Naive thymus-derived CD4-positive, alpha-beta T cell (primary cell): ENCODE results near the gene HDGFL3. TPM values are rescaled to one million over a fixed set of nuclear protein-coding genes. Genes with fewer than 3 reads are reported as not detected.
"Not testable (repeated sequence)": the region's sequence is repeated elsewhere in the genome, so short reads cannot be mapped to it uniquely, and the experiment has no call there.

ENCODE experiments used
- ATAC-seq: fragments of 150-1000 bp; cut with Tn5 transposase; 2 replicates; pipeline ENCODE4 v1.10.0; 2021; ENCODE audit warnings: mild to moderate bottlenecking, moderate library complexity
- CTCF ChIA-PET: fragments of 350-600 bp; sonication (Branson Sonifier 250); formaldehyde crosslinking; loops from one replicate; lab custom pipeline; 2021; ENCODE audit warnings: antibody characterized with exemption; lab: Charles Lee
- POLR2A ChIA-PET: fragments of 350-600 bp; sonication (Branson Sonifier 250); formaldehyde crosslinking; loops from one replicate; lab custom pipeline; 2021; ENCODE audit warnings: antibody characterized with exemption, inconsistent platforms; lab: Charles Lee
- DNase-seq, 9 donors: peaks; one replicate each; pipeline versions ENCODE4 v3.0.0 to v3.0.0-alpha.2; 2020 to 2022; ENCODE audit warnings: mixed read lengths in 1 of 9
- H3K27ac ChIP-seq: one replicate; pipeline ENCODE4 v1.7.0; 2013; ENCODE audit warnings: mild to moderate bottlenecking, low read depth, low read length, moderate library complexity
- H3K27me3 ChIP-seq, 2 donors: one replicate each; pipeline ENCODE4 v1.7.0; 2013; ENCODE audit warnings: low read length in 2 of 2, mild to moderate bottlenecking in 2 of 2, moderate library complexity in 2 of 2; ENCODE audit not compliant: control insufficient read depth in 2 of 2, insufficient read depth in 2 of 2
- H3K36me3 ChIP-seq, 3 experiments: 1 replicate in 2 of 3; 2 replicates in 1 of 3; pipeline ENCODE4 v1.7.0; 2013; ENCODE audit warnings: low read length in 3 of 3, mild to moderate bottlenecking in 3 of 3, moderate library complexity in 1 of 3; ENCODE audit not compliant: insufficient read depth in 3 of 3, control insufficient read depth in 2 of 3
- H3K4me1 ChIP-seq, 2 donors: one replicate each; pipeline ENCODE4 v1.7.0; 2013; ENCODE audit warnings: low read length in 2 of 2, mild to moderate bottlenecking in 2 of 2, moderate library complexity in 1 of 2; ENCODE audit not compliant: control insufficient read depth in 2 of 2, insufficient read depth in 2 of 2
- H3K4me3 ChIP-seq: 2 replicates; pipeline ENCODE4 v1.7.0; 2013; ENCODE audit warnings: mild to moderate bottlenecking, low read length
- H3K9me3 ChIP-seq, 3 experiments: 1 replicate in 2 of 3; 2 replicates in 1 of 3; pipeline ENCODE4 v1.7.0; 2013; ENCODE audit warnings: low read length in 3 of 3; ENCODE audit not compliant: control insufficient read depth in 2 of 3
- H3K27ac Mint-ChIP-seq, 9 donors: one replicate each; pipeline ENCODE4 v1.8.0; 2020 to 2022; ENCODE audit warnings: mixed read lengths in 9 of 9, mild to moderate bottlenecking in 8 of 9, moderate library complexity in 5 of 9, inconsistent platforms in 2 of 9
- H3K27me3 Mint-ChIP-seq, 5 donors: one replicate each; pipeline ENCODE4 v1.8.0; 2021 to 2022; ENCODE audit warnings: mixed read lengths in 5 of 5, mild to moderate bottlenecking in 1 of 5
- H3K36me3 Mint-ChIP-seq, 5 donors: one replicate each; pipeline ENCODE4 v1.8.0; 2020 to 2022; ENCODE audit warnings: mixed read lengths in 5 of 5, mild to moderate bottlenecking in 3 of 5, inconsistent platforms in 1 of 5
- H3K4me1 Mint-ChIP-seq, 7 donors: one replicate each; pipeline ENCODE4 v1.8.0; 2020 to 2022; ENCODE audit warnings: mixed read lengths in 7 of 7, mild to moderate bottlenecking in 3 of 7, inconsistent platforms in 1 of 7
- H3K4me3 Mint-ChIP-seq, 10 donors: one replicate each; pipeline ENCODE4 v1.8.0; 2020 to 2022; ENCODE audit warnings: mild to moderate bottlenecking in 10 of 10, mixed read lengths in 10 of 10, moderate library complexity in 6 of 10, inconsistent platforms in 2 of 10
- H3K9me3 Mint-ChIP-seq, 11 donors: one replicate each; pipeline ENCODE4 v1.8.0; 2020 to 2022; ENCODE audit warnings: mixed read lengths in 11 of 11, mild to moderate bottlenecking in 4 of 11, inconsistent platforms in 1 of 11, moderate library complexity in 1 of 11
- intact Hi-C, 2 donors: fragments of 100-400 bp; cut with micrococcal nuclease; formaldehyde crosslinking; loops; one replicate each; pipeline ENCODE4 v1.15.1; 2023
- polyA plus RNA-seq, 2 donors: library from polyadenylated mRNA; unstranded; fragments of 300-500 nt; fragmentation: Illumina TruSeq; gene quantifications; one replicate each; pipeline ENCODE4 v1.2.3, GENCODE V29; 2021
- total RNA-seq, 6 experiments: library from RNA in 5 of 6; stranded (reverse) in 5 of 6; gene quantifications; 1 replicate in 5 of 6; 2 replicates in 1 of 6; pipeline ENCODE4 v1.2.3 and lab custom pipeline; 2021 to 2026

Gene HDGFL3
- total and polyA plus RNA-seq, 7 experiments from 2014 or later = 2.1 to 50.1 (median 3.6) TPM

- intact Hi-C loops = loop anchor here in 1 of 2 donors (10.0 kb wide), 1 partner anchor 51 kb away; no protein-coding TSS in a partner anchor
- Mint-ChIP-seq H3K4me1 (no peaks in the 10 kb centered on the region), H3K27ac (no peak overlapping the region)
These were observed 22.1 kb downstream of the HDGFL3 start for GRCh38 chr15:83185561-83185960.

GRCh38 chr15:83178869-83179325, 28.7 kb downstream of the HDGFL3 start:
- Mint-ChIP-seq H3K27me3 (peaks cover 0 to 40% (median 0%) of the 10 kb centered on the region in 5 donors), H3K36me3 (peaks cover 0 to 10% (median 0%) of the 10 kb centered on the region in 5 donors), H3K9me3 (no peaks in the 10 kb centered on the region), H3K27ac (no peak overlapping the region), H3K4me1 (peaks cover 0 to 10% (median 0%) of the 10 kb centered on the region in 7 donors), H3K4me3 (no peak overlapping the region)
- no peaks in the 10 kb centered on the region for H3K4me1 ChIP-seq
- no peaks in the 10 kb centered on the region for H3K36me3 ChIP-seq
- no peak overlapping the region for H3K4me3 ChIP-seq
- H3K27me3 ChIP-seq = peaks cover 0 to 3% of the 10 kb centered on the region in 2 donors
- intact Hi-C loops = no loop called here
- ChIA-PET POLR2A (no interaction called here), CTCF (no interaction called here)
- H3K9me3 ChIP-seq = no peaks in the 10 kb centered on the region
- DNase-seq (no peak), ATAC-seq (no peak)
- H3K27ac ChIP-seq = no peak overlapping the region

More at GRCh38 chr15:83185561-83185960, 22.1 kb downstream of the HDGFL3 start:
- Histone ChIP-seq H3K4me1 (no peaks in the 10 kb centered on the region), H3K27me3 (peaks cover 0 to 5% of the 10 kb centered on the region in 2 donors), H3K27ac (no peak overlapping the region), H3K9me3 (no peaks in the 10 kb centered on the region), H3K4me3 (no peak overlapping the region), H3K36me3 (no peaks in the 10 kb centered on the region)
- DNase-seq (no peak), ATAC-seq (no peak)
- Mint-ChIP-seq H3K4me3 (no peak overlapping the region), H3K9me3 (no peaks in the 10 kb centered on the region), H3K36me3 (peaks cover 0 to 26% (median 0%) of the 10 kb centered on the region in 5 donors), H3K27me3 (peaks cover 0 to 43% (median 0%) of the 10 kb centered on the region in 5 donors)
- CTCF ChIA-PET = no interaction called here
- POLR2A ChIA-PET = no interaction called here

GRCh38 chr15:83178390-83178789, 29.2 kb downstream of the HDGFL3 start:
- CTCF ChIA-PET = no interaction called here
- Mint-ChIP-seq H3K36me3 (peaks cover 0 to 10% (median 0%) of the 10 kb centered on the region in 5 donors), H3K4me1 (peaks cover 0 to 10% (median 0%) of the 10 kb centered on the region in 7 donors), H3K4me3 (no peak overlapping the region), H3K9me3 (no peaks in the 10 kb centered on the region), H3K27me3 (peaks cover 0 to 41% (median 0%) of the 10 kb centered on the region in 5 donors), H3K27ac (no peak overlapping the region)
- no peaks in the 10 kb centered on the region for H3K9me3 ChIP-seq
- ATAC-seq = no peak
- POLR2A ChIA-PET = no interaction called here
- no peaks in the 10 kb centered on the region for H3K36me3 ChIP-seq
- H3K27ac ChIP-seq = no peak overlapping the region
- peaks cover 0 to 3% of the 10 kb centered on the region in 2 donors for H3K27me3 ChIP-seq
- intact Hi-C loops = no loop called here
- no peak for DNase-seq
- no peaks in the 10 kb centered on the region for H3K4me1 ChIP-seq
- H3K4me3 ChIP-seq = no peak overlapping the region

GRCh38 chr15:83174891-83175290, 32.7 kb downstream of the HDGFL3 start:
- Histone ChIP-seq H3K4me3 (no peak overlapping the region), H3K9me3 (no peaks in the 10 kb centered on the region), H3K27ac (no peak overlapping the region), H3K4me1 (no peaks in the 10 kb centered on the region), H3K27me3 (no peaks in the 10 kb centered on the region), H3K36me3 (no peaks in the 10 kb centered on the region)
- Mint-ChIP-seq H3K9me3 (no peaks in the 10 kb centered on the region), H3K4me3 (no peak overlapping the region), H3K36me3 (peaks cover 0 to 16% (median 0%) of the 10 kb centered on the region in 5 donors), H3K4me1 (peaks cover 0 to 16% (median 0%) of the 10 kb centered on the region in 7 donors), H3K27me3 (peaks cover 0 to 40% (median 0%) of the 10 kb centered on the region in 5 donors), H3K27ac (no peak overlapping the region)
- CTCF ChIA-PET = no interaction called here
- intact Hi-C loops = no loop called here
- POLR2A ChIA-PET = no interaction called here
- DNase-seq = no peak
- ATAC-seq = no peak

GRCh38 chr15:83170474-83171165, 37.0 kb downstream of the HDGFL3 start:
- peaks cover 0 to 13% (median 0%) of the 10 kb centered on the region in 3 experiments for H3K9me3 ChIP-seq
- peaks cover 0 to 44% (median 5%) of the 10 kb centered on the region in 5 donors for H3K27me3 Mint-ChIP-seq

GRCh38 chr15:83169576-83169975, 38.0 kb downstream of the HDGFL3 start:
- H3K9me3 ChIP-seq = peaks cover 0 to 13% (median 0%) of the 10 kb centered on the region in 3 experiments
- H3K27ac Mint-ChIP-seq, CTCF ChIA-PET, ATAC-seq, POLR2A ChIA-PET, H3K36me3 ChIP-seq, H3K27me3 ChIP-seq, H3K27ac ChIP-seq, DNase-seq, H3K4me3 ChIP-seq, H3K4me1 ChIP-seq, intact Hi-C loops, H3K4me3 Mint-ChIP-seq: not testable (repeated sequence)
- Mint-ChIP-seq H3K36me3 (peaks cover 3 to 45% (median 12%) of the 10 kb centered on the region in 5 donors), H3K27me3 (peaks cover 0 to 37% (median 5%) of the 10 kb centered on the region in 5 donors), H3K9me3 (peaks cover 10 to 41% (median 20%) of the 10 kb centered on the region in 11 donors), H3K4me1 (peaks cover 0 to 27% (median 8%) of the 10 kb centered on the region in 7 donors)

More at GRCh38 chr15:83170474-83171165, 37.0 kb downstream of the HDGFL3 start:
- no peak overlapping the region for H3K27ac ChIP-seq
- H3K4me3 ChIP-seq = no peak overlapping the region
- H3K36me3 ChIP-seq = no peaks in the 10 kb centered on the region
- ChIA-PET CTCF (no interaction called here), POLR2A (no interaction called here)
- H3K36me3 Mint-ChIP-seq = peaks cover 3 to 41% (median 12%) of the 10 kb centered on the region in 5 donors
- no peak overlapping the region for H3K4me3 Mint-ChIP-seq
- H3K27ac Mint-ChIP-seq = no peak overlapping the region
- intact Hi-C loops = no loop called here
- H3K4me1 ChIP-seq = no peaks in the 10 kb centered on the region
- peaks cover 0 to 22% (median 0%) of the 10 kb centered on the region in 7 donors for H3K4me1 Mint-ChIP-seq
- no peak for ATAC-seq
- H3K9me3 Mint-ChIP-seq = peaks cover 10 to 33% (median 18%) of the 10 kb centered on the region in 11 donors
- DNase-seq = no peak
- H3K27me3 ChIP-seq = no peaks in the 10 kb centered on the region
